GM18517 (cell line): ENCODE results near the gene SMG6.
"Not testable (repeated sequence)": the region's sequence is repeated elsewhere in the genome, so short reads cannot be mapped to it uniquely, and the experiment has no call there.

Experiments
- ATAC-seq: cut with Tn5 transposase; IDR thresholded peaks from one replicate; pipeline ENCODE4 v1.9.1; 2021; ENCODE audit warnings: mild to moderate bottlenecking, moderate library complexity; ENCODE audit not compliant: unreplicated experiment

Gene SMG6

GRCh38 chr17:2181897-2182448, 121.6 kb downstream of the SMG6 start:
- no peak for ATAC-seq

DNA sequence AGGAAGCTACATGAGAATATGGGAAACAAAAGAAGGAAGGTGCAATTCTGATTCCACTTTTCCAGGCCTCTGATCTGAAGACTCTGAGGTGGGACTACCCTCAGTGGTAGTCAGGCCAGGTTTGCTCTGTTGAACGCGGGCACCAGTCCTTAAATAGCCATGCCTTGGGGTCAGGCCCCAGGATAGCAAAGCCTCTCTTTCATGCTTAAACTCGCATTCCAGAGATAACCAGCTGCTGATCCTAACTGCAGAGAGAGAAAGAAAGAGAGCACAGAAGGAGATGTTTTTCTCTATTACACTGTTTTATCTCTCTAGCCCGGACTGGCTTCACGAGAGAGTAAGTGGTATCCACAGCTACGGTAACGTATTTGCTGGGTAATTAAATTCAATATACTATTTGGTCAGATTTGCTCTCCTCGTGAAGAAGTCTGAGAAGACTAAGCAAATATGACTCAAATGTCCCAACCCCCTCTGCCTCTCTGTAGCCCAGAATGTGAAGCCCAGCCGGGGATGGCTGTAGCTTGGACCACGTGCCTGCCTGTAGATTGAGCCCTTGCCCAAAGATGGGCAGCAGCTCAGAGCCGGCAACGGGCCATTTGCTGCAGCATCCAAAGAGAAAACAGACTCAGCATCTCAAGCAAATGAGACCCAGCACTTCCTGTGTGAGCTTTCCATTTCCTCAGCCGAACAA, 122.2 kb downstream of the SMG6 start:
- no peak for ATAC-seq

DNA sequence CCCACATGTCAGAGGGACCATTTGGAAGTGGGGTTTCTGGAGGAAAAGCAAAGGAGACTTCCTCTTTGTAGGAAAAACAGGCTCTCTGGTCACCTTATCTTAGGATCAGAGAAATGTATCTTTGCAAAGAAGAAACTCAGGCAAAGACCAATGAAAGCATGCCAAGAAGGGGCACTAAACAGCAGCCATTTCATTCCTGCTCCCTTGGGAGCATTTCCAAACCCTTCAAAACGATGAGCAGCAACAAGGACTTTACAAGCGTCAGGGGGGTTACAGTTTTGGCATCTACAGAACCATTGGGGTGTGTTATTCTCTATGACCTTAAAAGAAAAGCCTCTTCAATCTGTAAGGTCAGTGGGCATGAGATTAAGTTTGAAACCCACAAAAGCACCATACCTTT, 122.8 kb downstream of the SMG6 start:
- ATAC-seq = no peak

DNA sequence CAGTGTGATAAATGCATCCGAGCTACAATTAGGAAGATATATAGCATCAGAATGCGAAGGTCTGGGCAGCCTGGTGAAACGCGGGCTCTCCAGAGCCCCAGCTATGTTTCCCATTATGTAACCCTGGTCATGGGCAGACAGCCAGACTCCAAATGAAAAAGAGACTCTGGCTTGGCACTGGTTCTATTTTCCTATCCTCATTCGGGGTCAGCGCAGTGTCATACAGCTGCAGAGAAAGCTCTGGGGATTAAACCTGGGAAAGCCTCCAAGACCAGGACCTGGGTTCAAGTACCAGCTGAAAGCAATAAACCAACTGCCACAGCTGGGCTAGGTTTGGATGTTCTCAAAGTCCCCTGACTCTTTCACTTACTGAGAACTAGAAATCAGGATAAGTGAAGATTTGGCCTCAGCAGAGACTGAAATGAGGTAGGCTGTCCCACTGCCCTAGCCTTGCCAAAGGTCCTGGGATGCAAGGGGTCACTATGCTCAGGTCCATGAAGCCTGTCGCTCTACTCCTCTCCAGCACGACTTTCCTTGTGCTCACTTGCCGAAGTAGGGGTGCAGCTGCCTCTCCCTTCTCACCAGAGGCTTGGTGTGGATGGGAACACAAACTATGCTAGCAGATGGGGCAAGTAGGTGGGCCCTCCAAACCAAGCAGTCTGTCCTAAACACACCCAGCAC, 123.8 kb downstream of the SMG6 start:
- no peak for ATAC-seq

DNA sequence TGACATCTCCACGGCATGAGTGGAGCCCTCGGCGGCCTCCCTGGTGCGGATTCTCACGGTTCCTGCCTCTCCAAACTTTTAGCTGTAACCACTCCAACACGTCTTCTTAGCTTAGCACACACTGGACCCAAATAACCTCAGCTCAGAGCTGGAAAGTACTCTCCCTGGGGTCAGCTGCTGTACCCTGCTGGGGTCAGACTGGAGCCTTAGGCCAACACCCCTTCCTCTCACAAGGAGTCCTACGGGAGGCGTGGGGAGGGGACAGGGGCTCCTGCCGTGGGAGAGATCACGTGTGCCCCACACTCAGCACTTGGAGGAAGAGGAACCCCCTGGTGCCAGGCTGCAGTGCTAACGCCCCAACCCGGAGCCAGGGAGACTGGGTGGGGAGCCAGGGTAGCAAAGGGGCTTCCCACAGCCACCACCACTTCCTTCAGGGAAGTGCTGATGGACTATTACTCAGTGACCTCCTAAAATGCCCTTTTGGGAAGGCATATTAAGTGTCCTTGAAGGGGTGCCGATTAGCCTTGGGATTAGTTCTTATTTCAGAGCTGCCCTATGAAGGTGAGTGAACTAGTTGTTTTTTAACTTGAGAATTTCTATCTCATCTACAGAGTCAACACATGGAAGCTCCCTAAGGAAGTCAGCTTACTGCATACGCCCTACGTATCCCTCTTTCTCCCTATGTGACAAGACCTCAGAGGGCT, 124.6 kb downstream of the SMG6 start:
- ATAC-seq = no peak

DNA sequence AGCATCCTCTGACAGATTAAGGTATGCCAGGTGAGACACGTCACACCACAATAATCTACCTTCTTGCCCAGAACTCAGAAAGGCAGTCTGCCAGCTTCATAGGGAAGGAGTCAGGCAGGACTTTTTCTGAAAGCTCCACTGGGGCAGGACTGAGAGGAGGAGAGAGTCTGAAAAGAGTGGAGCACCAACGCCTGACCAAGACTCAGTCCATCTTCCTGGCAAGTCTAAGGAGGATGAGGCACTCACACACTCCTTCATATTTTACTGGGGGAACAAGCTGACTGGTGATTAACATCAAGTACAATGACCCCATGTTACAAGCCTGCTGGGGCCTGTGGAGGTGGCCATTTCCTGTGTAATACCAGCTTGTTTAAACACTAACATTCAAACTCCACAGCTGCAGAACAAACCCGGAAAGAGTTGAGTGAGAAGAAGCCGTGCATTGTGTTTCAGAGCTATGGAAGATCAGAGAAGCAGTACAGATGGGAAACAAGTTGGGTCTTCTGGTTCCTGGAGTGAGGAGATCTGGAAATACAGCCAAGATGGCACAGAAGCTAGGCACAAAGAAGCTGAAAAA, 126.3 kb downstream of the SMG6 start:
- ATAC-seq = no peak

GRCh38 chr17:2176499-2177169, 127.0 kb downstream of the SMG6 start:
- ATAC-seq = no peak

DNA sequence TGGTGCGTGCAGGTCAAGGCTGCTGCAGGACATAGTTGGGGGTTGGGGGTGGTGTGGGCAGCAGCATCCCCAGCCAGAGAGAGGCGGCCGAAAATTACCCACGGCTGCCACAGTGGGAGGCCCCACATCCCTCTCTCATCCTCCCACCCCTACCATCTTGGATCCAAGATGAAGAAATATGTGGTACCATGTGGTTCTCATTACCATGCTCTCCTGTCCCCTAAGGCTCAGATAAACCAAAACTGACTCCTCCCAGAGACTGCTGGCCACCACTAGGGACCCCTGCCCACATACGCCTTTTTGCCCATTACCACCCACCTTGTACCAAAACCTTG, 128.3 kb downstream of the SMG6 start:
- no peak for ATAC-seq

DNA sequence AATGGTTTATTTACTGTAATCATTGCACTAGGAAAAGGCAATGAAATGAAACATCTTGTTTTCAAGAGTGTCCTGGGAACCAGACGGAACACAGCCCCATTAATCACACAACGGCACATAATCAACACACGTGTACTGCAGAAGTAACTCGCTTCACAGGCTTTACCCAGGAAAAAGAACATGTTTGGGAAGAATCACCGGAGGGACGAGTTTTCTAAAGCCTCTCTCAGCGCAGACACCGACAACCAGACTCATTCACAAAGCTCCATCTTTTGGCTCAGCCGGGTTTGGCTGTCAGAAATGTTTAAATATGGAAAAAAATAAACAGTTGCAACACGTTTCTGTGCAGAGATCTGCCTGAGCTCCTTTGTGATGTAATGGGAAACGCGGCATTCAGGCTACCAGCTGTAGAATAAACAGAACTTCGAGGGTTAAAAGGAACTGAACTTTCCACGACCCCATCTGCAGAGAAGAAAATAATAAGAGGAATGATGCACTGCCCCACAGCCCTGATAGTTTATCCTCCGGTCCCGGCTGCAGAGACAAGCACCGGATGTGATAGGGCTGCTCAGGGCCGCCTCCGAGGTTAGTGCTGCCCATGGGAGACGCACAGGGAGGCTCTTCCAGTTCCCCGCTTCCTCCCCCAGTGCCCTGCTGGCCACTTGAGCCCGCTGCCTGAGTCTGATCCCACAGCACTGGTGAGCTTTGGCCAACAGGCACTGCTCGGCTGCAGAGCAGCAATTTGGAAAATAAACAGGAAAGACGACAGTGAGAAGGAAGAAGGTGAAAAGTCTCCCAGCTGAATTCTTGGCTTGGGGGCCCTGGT, 128.9 kb downstream of the SMG6 start:
- no peak for ATAC-seq

GRCh38 chr17:2174014-2174413, 129.6 kb downstream of the SMG6 start:
- no peak for ATAC-seq

DNA sequence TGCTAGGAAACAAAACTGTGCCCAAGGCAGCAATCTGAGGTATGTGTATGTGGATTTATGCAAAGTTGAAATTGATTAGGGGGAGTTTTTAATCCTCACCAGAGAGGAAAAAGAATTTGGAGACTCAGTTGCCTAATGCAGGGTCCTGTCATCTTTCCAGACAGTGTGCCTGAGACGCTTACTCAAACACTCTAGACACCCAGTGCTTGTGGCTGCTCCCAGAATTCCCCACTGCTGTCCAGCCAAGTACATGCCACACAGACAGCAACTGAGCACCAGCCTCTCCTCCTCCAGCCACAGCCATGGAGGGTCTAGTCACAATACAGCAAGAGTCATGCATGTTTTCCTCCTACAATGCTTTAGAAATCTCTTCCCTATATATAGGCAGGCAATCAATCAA, 130.6 kb downstream of the SMG6 start:
- ATAC-seq = no peak

DNA sequence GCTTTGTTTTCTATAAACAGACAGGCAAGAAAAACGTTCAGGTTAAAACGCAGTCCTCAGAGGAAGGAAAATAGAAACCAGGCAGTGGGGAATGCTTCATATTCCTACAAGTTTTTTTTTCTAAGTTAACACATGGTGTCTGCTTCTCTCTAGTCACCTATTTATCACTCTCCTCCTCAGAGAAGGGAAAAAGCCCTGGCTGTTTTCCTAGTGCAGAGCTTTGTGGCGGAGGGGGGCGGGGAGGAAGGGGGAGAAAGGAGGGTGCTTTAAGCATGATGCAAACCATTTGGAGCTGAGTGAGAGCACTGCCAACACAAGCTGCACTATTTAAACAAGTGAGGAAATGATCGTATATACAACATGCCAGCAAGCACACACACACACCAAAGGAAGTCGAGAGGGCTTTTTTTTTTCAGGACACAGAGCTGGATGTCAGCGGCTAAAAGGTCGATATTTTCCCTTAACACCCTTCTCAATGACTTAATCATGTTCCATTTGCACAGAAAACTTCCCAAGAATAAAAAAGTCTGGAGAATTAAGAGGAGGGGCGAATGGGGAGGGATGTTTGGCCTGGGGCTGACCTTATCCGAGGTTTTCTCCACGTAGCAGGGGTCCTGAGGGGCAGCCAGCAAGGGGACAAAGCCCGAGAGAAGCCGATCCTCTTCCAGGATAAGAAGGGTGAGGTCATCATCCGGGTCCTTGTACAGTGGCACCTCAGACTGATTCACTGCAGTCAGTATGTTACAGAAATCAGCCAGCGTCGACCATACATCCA, 131.3 kb downstream of the SMG6 start:
- no peak for ATAC-seq

DNA sequence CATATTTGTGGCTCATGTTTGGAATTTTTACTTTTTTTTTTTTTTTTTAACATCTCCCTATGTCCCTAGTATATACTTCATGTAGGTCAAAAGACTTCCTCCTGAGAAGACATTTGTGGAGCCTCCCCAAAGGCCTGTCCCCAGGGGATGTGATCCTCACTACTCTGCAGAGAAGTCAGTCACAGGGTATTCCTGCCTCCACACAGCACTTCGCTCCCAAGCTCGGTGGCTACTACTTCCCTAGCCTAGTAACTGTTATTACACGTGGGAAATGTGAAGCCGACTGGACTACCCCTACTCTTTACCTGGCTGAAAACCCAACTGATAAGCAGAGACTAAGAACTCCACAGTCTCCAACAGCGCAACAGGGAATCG, 131.9 kb downstream of the SMG6 start:
- ATAC-seq = no peak

GRCh38 chr17:2170023-2170422, 133.6 kb downstream of the SMG6 start:
- no peak for ATAC-seq

DNA sequence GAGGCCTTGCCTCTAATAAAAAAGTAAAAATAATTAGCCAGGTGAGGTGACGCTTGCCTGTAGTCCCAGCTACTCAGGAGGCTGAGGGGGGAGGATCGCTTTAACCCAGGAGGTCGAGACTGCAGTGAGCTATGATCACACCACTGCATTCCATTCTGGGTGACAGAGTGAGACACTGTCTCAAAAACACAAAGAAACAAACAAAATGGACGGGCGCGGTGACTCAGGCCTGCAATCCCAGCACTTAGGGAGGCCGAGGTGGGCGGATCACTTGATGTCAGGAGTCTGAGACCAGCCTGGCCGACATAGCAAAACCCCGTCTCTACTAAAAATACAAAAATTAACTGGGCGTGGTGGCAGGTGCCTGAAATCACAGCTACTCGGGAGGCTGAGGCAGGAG, 137.9 kb downstream of the SMG6 start:
- ATAC-seq = not testable (repeated sequence)

GRCh38 chr17:2158396-2158780, 145.2 kb downstream of the SMG6 start:
- no peak for ATAC-seq

- ATAC-seq = no peak
These were observed 145.8 kb downstream of the SMG6 start for GRCh38 chr17:2157675-2158395.

GRCh38 chr17:2157081-2157480, 146.5 kb downstream of the SMG6 start:
- ATAC-seq = no peak

GRCh38 chr17:2156666-2157065, 146.9 kb downstream of the SMG6 start:
- no peak for ATAC-seq
